ENCODE data around the gene ABHD12B.
"Not testable (repeated sequence)": the region's sequence is repeated elsewhere in the genome, so short reads cannot be mapped to it uniquely, and the experiment has no call there.

Gene ABHD12B

DNA sequence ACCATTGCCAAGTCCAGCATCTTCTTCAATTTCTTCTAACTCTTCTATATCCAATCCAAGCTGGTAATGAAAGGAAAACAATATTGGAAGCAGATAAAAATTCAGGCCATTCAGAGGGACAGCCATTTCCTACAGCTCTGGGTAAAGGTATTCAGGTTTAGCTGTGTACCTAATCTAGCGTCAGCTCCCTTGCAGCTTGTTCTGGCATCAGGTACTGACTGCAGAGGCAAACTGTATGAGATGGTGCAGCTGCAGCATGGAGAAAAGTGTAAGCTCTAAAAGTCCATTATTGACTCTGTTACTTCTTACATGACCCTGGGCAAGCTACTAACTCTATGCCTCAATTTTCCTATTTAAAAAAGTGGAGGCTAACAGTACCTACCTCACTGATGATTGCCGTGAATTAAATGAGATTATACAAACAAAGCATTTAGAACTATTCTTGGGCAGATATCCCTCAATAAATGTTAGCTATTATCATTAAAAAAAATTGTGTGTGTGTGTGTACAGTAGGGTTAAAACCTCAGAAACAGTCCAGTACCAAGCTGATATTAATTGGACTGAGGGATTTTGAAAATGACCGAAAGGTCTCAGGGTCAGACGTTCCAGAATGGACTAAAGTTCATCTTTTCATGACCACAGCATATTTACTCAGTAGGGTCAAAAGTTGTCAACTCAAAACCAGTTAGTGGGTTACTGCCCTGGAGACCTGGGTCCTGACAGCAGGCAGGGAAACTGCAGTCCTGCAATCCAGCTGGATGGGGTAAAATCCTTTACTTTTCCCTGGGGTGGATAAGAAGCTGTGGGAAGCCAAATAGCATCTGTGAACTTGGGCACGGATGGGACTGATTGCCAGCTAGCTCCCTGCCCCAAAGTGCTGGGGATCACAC, 63.5 kb downstream of the ABHD12B start:
- DNase-seq (ENCODE audit: low read depth in 2 of 2) = no peak

DNA sequence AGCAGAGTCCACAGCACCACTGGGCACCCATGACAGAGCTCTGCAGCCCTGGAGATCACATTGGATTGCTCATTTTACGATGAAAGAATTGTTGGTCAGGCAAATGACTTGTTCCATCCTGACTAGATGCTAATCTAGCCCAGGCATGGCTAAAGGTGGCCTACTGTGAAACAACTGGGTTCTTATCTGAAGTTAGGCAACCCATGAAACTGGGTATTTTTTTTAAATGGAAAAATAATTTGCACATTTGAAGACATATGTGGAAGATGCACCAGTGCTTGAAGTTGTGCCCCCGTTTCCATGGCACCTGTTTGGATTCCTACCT, 64.1 kb downstream of the ABHD12B start:
- no peak for DNase-seq (ENCODE audit: low read depth in 2 of 2)

DNA sequence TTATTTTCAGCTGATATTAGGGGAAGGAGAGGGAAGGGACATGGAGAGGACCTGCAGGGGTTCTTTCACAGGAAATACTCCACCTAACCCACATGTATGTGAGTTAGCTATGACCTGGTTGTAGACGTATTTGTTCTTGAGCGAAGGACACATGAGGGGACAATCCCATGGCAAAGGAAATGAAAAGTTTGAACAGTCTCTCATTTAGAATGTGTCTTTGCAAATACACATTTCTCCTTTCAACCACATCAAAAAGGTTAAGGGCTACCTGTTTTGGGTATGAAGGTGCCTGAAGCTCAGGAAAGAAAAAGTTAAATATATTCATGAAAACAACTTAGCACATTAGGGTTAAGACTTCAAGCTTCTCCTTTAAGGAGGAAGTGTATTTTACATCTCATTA, 65.0 kb downstream of the ABHD12B start:
- DNase-seq (ENCODE audit: low read depth in 2 of 2) = no peak

DNA sequence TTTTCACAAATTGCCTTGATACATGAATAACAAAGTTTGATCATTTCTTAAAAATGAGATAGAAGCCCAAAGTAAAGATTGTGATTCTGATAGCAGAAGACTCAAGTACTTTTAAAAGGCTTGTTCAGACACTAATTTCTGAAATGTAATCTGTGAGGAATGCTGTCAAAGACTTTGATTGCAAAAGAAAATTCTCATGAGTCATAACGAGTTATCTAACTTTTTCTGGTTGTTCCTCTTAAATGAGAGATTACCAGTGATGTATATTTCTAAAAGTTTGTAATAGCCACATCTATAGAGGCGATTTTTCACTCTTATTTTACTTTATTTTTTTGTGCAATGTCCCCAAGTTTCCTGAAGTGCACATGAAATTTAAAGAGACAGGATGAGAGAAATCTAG, 65.5 kb downstream of the ABHD12B start:
- DNase-seq (ENCODE audit: low read depth in 2 of 2) = no peak

DNA sequence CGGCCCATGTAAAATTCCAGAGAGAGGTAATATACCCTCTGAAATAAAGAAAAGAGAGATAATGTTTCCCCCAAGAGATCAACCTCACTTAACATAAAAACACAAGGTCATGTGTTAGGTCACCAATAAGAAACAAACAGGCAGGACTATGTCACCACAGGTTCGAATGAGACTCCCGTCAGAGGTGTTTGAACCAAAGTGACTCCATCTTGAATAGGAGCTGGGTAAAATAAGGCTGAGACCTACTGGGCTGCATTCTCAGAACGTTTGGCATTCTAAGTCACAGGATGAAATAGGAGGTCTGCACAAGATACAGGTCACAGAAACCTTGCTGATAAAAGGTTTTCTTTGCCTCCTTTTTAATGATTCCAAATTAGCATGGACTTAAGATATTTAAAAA, 65.9 kb downstream of the ABHD12B start:
- no peak for DNase-seq (ENCODE audit: low read depth in 2 of 2)

DNA sequence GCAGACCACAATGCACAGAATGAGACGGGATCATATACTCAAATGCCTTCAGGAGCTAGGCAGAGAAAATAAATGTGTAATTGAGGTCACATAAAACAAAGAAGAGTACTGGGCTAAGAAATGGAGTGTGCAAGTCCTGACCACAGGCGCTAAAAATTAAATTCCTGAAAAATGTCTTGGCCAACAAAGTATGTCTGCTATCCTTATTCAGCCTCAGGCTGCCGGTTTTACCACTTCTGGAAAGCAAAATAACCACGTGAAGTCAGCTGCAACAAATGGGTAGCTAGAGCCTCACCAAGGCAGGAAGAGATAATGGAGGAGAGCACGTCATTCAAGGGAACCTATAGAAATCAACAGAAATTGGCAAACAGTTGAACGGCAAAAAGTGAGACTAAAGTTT, 69.3 kb downstream of the ABHD12B start:
- DNase-seq (ENCODE audit: low read depth in 2 of 2) = no peak

DNA sequence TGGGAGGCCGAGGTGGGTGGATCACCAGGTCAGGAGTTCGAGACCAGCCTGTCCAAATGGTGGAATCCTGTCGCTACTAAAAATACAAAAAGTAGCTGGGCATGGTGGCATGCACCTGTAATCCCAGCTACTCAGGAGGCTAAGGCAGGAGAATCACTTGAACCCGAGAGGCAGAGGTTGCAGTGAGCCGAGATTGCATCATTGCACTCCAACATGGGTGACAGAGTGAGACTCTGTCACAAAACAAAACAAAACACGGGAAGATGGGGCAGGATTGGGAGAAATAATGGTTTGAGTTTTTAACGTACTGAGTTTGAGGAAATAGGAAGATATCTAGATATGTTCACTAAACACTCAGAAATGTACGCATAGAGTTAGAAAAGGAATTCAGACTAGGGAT, 69.8 kb downstream of the ABHD12B start:
- DNase-seq (ENCODE audit: low read depth in 2 of 2) = not testable (repeated sequence)

DNA sequence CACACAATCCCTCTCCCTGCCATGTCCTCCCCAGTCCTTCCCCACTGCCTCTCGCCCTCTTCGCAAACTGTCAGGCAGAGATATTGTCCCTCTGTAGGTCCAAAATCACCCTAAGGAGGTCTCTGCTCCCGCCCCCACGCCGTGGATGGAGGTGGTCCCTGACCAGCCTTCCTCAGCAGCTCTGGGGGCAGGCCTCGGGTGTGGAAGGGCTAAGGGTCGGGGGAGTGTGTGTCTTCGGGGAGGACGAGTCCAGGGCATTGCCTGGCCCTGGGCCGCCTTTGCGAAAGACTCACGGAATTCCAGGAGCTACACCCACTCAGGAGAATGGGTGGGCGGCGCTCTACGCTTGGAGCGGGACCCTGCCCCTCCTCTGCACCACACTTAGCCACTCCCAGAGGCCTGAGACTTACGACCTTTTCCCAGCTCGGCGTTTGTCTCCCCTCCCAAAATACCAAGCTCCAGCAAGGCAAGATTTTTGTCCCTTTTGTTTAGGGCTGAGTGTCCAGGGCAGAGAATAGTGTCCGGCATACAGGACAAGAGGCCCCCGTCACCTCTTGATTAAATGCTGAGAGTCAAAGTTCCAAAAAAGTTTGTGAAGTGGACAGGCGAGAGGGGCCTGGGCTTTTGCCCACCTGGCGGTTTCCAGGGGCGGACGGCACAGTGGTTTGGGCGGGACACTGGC, 71.5 kb downstream of the ABHD12B start:
- no peak for DNase-seq (ENCODE audit: low read depth in 2 of 2)

DNA sequence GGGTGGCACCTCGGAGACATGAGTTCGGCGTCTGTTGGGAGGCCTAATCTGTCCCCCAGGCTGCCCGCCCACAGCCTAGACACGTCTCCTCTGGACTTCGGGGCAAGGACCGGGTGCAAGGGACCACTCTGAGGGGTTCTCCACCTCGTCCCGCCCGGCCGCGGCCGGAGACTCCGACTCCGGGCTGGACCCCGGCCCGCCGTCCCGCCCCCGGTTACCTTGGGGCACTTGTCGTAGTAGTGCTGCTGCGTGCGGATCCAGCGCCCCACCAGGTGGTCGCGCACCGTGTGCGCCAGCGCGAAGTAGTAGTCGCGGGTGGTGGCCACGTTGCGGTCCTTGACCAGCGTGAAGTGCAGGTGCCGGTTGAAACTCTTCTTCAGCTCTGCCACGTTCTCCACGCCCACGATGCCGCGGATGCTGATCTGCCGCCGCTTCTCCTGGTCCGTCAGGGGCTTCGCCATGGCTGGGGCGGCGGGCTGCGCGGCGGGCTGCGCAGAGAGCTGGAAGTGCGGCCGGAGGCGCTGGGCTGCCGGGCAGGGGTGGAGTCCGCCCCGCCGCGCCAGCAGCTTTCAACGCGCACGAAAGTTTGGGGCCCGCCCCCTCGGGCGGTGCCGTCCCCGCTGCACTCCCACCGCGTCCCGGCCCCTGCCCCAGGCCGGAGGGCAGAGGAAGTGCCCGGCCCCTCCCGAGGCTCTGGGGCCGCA, 72.2 kb downstream of the ABHD12B start, which contains the start of gene PYGL:
Gene PYGL (minus strand): TSS at position 541 of the 704 bp plus-strand sequence. CDS start 80 bp downstream, at position 461.
- DNase-seq (ENCODE audit: low read depth in 2 of 2) = no peak

DNA sequence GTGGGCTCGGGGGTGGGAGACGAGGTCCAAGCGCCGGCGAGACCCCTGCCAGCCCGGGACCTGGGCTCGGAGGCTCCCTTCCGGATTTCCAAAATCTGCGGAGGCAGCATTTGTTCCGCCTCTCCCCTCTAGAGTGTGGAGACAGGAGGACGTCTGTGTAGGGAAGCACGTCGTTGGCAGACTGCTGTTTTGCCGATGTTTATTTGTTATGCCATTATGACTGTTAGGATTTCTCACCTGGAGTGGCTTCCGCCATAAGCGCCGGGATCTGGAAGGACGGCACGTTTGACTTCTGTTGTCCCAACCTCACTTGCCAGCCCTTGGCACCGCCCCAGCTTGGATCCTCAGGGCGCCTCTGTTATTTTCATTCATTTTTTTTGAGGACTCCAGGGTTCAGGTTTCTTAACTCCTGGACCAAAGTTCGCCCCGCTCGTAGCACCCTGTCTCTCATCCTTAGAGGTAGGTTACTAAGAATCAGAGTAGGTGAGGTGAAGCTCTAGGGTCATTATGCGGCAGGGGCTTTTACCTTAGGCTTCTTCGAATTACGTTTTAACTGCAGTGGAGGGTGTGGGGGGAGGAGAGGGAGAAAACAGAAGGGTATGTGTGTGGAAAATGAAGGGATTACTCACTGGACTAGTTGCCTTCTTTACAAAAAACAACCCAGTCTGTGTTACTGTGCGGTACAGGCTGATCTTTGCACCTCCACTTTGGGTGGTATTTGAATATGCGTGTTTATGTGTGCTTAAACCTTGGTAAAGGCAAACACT, 73.0 kb downstream of the ABHD12B start:
- no peak for DNase-seq (ENCODE audit: low read depth in 2 of 2)

DNA sequence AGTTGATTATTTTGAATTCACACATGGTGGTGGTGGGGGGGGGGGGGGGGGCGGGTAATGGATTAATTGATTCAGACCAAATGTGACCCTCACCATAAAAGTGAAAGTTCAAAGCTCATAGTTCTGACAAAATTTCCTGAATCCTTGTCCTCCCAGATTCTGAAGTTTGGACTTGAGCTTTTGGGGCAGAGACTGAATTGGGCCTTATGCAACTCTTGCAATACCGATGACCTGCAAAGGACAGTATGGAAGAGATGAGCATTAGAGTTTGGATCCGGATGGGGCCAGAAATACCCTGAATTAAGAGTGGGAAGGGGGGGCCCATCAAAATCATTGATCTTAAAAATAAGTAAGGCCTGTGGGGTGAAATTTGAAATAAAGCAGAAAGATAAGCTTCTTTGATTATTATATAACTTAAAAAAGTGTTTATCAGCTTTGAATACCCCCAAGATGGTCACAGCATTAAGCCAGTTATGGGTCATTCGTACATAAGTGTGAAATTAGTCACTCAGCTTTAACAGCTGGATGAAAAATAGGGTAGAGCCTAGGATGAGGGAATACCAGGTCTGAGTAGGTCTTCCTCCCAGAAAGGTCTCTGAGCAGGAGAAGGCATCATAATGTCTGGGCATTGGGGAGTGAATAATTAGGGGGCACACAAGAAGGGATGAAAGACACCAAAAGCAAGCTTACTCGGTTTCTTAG, 74.5 kb downstream of the ABHD12B start:
- DNase-seq (ENCODE audit: low read depth in 2 of 2) = no peak

DNA sequence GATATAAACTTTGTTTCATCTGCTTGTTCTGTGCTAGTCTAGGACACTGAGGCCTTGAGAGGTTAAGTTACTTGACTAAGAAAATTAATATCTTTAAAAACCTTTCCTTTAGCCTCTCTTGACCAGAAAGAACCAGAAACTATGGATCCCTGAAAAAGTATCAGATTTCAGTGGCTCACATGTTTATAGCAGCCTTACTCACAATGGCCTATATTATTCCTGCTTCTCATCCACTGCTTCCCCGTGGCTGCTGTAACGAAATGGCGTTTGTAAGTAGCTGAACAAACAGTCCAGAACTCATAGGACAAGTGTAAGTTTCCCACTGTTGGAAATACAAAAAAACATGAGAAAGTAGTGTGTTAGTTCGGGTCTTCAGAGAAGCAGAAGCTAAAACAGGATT, 75.6 kb downstream of the ABHD12B start:
- DNase-seq (ENCODE audit: low read depth in 2 of 2) = no peak

DNA sequence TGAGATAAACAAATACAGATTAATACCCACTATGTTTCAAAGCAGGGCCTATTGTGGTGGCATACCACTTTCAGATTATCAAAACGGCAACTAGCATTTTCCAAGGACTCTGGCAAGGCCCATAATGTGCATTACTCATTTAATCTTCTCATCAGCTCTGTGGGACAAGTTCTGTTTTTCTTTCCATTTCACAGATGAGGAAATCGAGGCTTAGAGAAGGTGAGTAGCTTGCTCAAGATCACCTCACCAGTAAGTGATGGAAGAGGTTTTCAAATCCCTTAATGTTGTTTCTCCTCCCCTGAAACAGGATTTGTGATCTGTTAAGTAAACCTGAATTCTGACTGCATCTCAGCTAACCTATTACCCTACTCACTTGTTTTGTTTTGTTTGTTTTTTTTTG, 76.4 kb downstream of the ABHD12B start:
- no peak for DNase-seq (ENCODE audit: low read depth in 2 of 2)

DNA sequence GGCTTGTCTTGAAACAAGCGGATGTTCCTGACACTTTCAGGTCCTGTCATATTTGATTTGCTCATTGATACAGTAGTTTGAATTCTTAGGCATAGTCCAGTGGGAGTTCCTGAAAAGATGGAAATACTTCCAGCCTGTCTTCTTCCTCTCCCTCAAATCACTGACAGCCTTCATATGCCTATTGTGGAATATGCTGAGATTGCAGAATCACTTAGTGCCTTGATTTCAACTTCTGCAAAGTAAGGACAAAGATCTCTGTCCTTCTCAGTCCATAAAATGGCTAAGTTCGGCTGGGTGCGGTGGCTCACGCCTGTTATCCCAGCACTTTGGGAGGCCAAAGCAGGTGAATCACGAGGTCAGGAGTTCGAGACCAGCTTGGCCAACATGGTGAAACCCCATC, 79.2 kb downstream of the ABHD12B start:
- DNase-seq (ENCODE audit: low read depth in 2 of 2) = no peak

DNA sequence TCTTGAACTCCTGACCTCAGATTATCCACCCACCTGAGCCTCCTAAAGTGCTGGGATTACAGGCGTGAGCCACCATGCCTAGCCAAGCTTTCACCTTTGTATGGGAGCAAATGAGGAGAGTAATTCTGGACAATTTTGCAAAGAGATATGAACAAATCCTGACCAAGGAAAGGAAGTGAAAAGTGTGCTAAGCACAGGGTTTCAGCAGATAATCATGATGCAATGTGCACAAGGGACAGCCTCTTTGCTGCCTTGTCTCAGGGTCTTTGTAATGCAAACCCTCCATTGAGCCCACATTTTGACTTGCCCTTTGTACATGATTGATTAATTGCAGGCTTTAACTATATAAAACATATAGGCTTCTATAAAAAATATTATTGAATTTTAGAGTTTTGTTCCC, 81.6 kb downstream of the ABHD12B start:
- no peak for DNase-seq (ENCODE audit: low read depth in 2 of 2)

Measured in stimulated activated CD4-positive, alpha-beta T cell treated with anti-CD3 and anti-CD28 coated beads, Interleukin-1b, Interleukin-23, amount 100 ng/mL, for 1 hour (primary cell).